OCI-LY7 (cell line): Measurements from ENCODE around the gene SF3B1. TPM values are rescaled to one million over a fixed set of nuclear protein-coding genes. Genes with fewer than 3 reads are reported as not detected.
"Not testable (repeated sequence)": the region's sequence is repeated elsewhere in the genome, so short reads cannot be mapped to it uniquely, and the experiment has no call there.

Experiments used
- BruUV-seq: library from RNA; stranded (reverse); fragments of 400-500 nt; replicated peaks from 2 replicates; lab custom pipeline; 2021; lab: Mats Ljungman, UMichigan
- CTCF ChIA-PET: fragments of 300-600 bp; sonication (Branson Sonifier 250); formaldehyde crosslinking; loops from one replicate; lab custom pipeline; 2022; ENCODE audit warnings: antibody characterized with exemption; ENCODE audit not compliant: unreplicated experiment; lab: Charles Lee
- POLR2A ChIA-PET: fragments of 300-600 bp; sonication (Branson Sonifier 250); formaldehyde crosslinking; loops from one replicate; lab custom pipeline; 2022; ENCODE audit warnings: antibody characterized with exemption; lab: Charles Lee
- DNase-seq: peaks from one replicate; pipeline ENCODE4 v3.0.0-alpha.2; 2015; ENCODE audit warnings: low spot score
- H2AFZ ChIP-seq: fragments of 200-600 bp; sonication (generic), shearing (Covaris generic); 2 replicates; pipeline ENCODE4 v1.6.1; 2014; ENCODE audit warnings: mild to moderate bottlenecking, antibody characterized with exemption, low read length, moderate library complexity
- H3K27ac ChIP-seq: fragments of 200-600 bp; sonication (generic); 2 replicates; pipeline ENCODE4 v1.5.1; 2014; ENCODE audit warnings: mixed run types, low read depth, mild to moderate bottlenecking, moderate library complexity, low read length, inconsistent platforms; ENCODE audit not compliant: poor library complexity, severe bottlenecking
- H3K36me3 ChIP-seq: fragments of 200-600 bp; sonication (generic); 2 replicates; pipeline ENCODE4 v1.6.1; 2014; ENCODE audit warnings: mild to moderate bottlenecking, antibody characterized with exemption, low read length, moderate library complexity, mixed read lengths; ENCODE audit not compliant: insufficient read depth
- H3K4me1 ChIP-seq: fragments of 200-600 bp; sonication (generic); 2 replicates; pipeline ENCODE4 v1.5.1; 2014; ENCODE audit warnings: mild to moderate bottlenecking, low read length; ENCODE audit not compliant: insufficient read depth, poor library complexity, severe bottlenecking
- H3K4me2 ChIP-seq: fragments of 200-600 bp; sonication (generic); 2 replicates; pipeline ENCODE4 v1.6.1; 2014; ENCODE audit warnings: mild to moderate bottlenecking, low read length
- H3K4me3 ChIP-seq: fragments of 200-600 bp; sonication (generic); 2 replicates; pipeline ENCODE4 v1.5.1; 2014; ENCODE audit warnings: mild to moderate bottlenecking, low read depth, low read length; ENCODE audit not compliant: poor library complexity, severe bottlenecking
- H3K79me2 ChIP-seq: fragments of 200-600 bp; sonication (generic); 2 replicates; pipeline ENCODE4 v1.6.1; 2016; ENCODE audit warnings: low read depth, mild to moderate bottlenecking, low read length, moderate library complexity, mixed read lengths; ENCODE audit not compliant: insufficient read depth
- H3K9me2 ChIP-seq: fragments of 200-600 bp; sonication (generic); 2 replicates; pipeline ENCODE4 v1.6.1; 2016; ENCODE audit warnings: mild to moderate bottlenecking, low read length, mixed read lengths; ENCODE audit not compliant: insufficient read depth
- H3K9me3 ChIP-seq: fragments of 200-600 bp; sonication (generic); 2 replicates; pipeline ENCODE4 v1.6.1; 2014; ENCODE audit warnings: mild to moderate bottlenecking, mixed run types, low read length, mixed read lengths
- H4K20me1 ChIP-seq: fragments of 200-600 bp; sonication (generic); 2 replicates; pipeline ENCODE4 v1.6.1; 2014; ENCODE audit warnings: mild to moderate bottlenecking, antibody characterized with exemption, low read length, moderate library complexity, mixed read lengths; ENCODE audit not compliant: insufficient read depth
- CTCF ChIP-seq: fragments of 200-600 bp; sonication (generic); conservative IDR thresholded peaks from 2 replicates; pipeline ENCODE4 v1.5.1; 2014; ENCODE audit warnings: mild to moderate bottlenecking, antibody characterized with exemption, low read length, moderate library complexity, mixed read lengths
- EZH2phosphoT487 ChIP-seq: fragments of 200-600 bp; sonication (generic); IDR thresholded peaks from 2 replicates; pipeline ENCODE4 v1.6.1; 2018; ENCODE audit warnings: low read depth, borderline replicate concordance, mild to moderate bottlenecking, mixed run types, antibody characterized with exemption, low read length, moderate library complexity, mixed read lengths
- intact Hi-C: fragments of 100-400 bp; cut with micrococcal nuclease; formaldehyde crosslinking; loops from one replicate; pipeline ENCODE4 v1.10.0; 2022; ENCODE audit not compliant: unreplicated experiment
- total RNA-seq, 2 experiments: library from RNA; depleted of rRNA in 1 of 2; stranded (reverse); fragments of >200 nt in 1 of 2; shearing (Covaris generic) in 1 of 2; gene quantifications; 2 replicates each; pipeline ENCODE4 v1.2.3, GENCODE V29; 2014 to 2022

The SF3B1 gene
- total RNA-seq, 2 experiments from 2014 or later, result 198 to 268 TPM

- DNase-seq, result no peak
- H3K4me1 ChIP-seq, result peaks cover 4% of the 10 kb centered on the region
- CTCF ChIA-PET, result no interaction called here
- no peak overlapping the region for H3K4me3 ChIP-seq
- BruUV-seq, result no TSS peak
- no peaks in the 10 kb centered on the region for H4K20me1 ChIP-seq
- no peaks in the 10 kb centered on the region for H3K9me2 ChIP-seq
- no peak overlapping the region for H2AFZ ChIP-seq
- no peak for TF ChIP-seq CTCF
- no peak for TF ChIP-seq EZH2phosphoT487
- no peaks in the 10 kb centered on the region for H3K9me3 ChIP-seq
- POLR2A ChIA-PET, result interaction anchor here (0.7 kb wide), 1 partner anchor 541 kb away, joined by 3 read pairs; no protein-coding TSS in a partner anchor
- H3K27ac ChIP-seq, result no peak overlapping the region
- intact Hi-C loops, result no loop called here
- no peak overlapping the region for H3K4me2 ChIP-seq
- no peaks in the 10 kb centered on the region for H3K36me3 ChIP-seq
- no peaks in the 10 kb centered on the region for H3K79me2 ChIP-seq
Measured at GRCh38 chr2:197381641-197382040, 53.2 kb downstream of the SF3B1 start.

GRCh38 chr2:197379918-197380309, 54.9 kb downstream of the SF3B1 start:
- CTCF ChIA-PET, H3K36me3 ChIP-seq: not testable (repeated sequence)
- POLR2A ChIA-PET, result interaction anchor here (0.7 kb wide), 1 partner anchor 113 kb away, joined by 4 read pairs; no protein-coding TSS in a partner anchor

GRCh38 chr2:197379308-197379917, 55.4 kb downstream of the SF3B1 start:
- H2AFZ ChIP-seq, H3K27ac ChIP-seq, H3K79me2 ChIP-seq, DNase-seq, BruUV-seq, H3K4me3 ChIP-seq, H3K9me2 ChIP-seq, CTCF ChIA-PET, H3K4me1 ChIP-seq, H4K20me1 ChIP-seq, H3K4me2 ChIP-seq, H3K9me3 ChIP-seq, H3K36me3 ChIP-seq: not testable (repeated sequence)
- POLR2A ChIA-PET, result interaction anchor here (1.4 kb wide), 1 partner anchor 13 kb away, joined by 3 read pairs; no protein-coding TSS in a partner anchor
- intact Hi-C loops, result loop anchor here (2.0 to 5.0 kb wide), 4 partner anchors 67 to 627 kb away; partner anchors contain the start of gene ANKRD44

More at GRCh38 chr2:197379918-197380309, 54.9 kb downstream of the SF3B1 start:
- H3K79me2 ChIP-seq, H3K9me2 ChIP-seq, H3K4me3 ChIP-seq, H3K4me1 ChIP-seq, H3K9me3 ChIP-seq, H4K20me1 ChIP-seq, H2AFZ ChIP-seq, BruUV-seq, H3K27ac ChIP-seq, H3K4me2 ChIP-seq, DNase-seq: not testable (repeated sequence)
- intact Hi-C loops, result loop anchor here (2.0 to 5.0 kb wide), 4 partner anchors 68 to 628 kb away; partner anchors contain the start of gene ANKRD44
